Upper lobe of left lung (tissue), 4 donors: ENCODE data around the gene MRPL23.

Experiments used
- EP300 ChIP-seq, 4 donors: sonication (generic); formaldehyde crosslinking; IDR thresholded peaks; one replicate each; pipeline ENCODE4 v1.5.1; 2017; ENCODE audit warnings: antibody characterized with exemption in 4 of 4, control low read depth in 2 of 4
- POLR2A ChIP-seq, 4 donors: fragments of 450-650 bp; IDR thresholded peaks; one replicate each; pipeline ENCODE4 v1.5.1; 2016 to 2017; ENCODE audit warnings: antibody characterized with exemption in 4 of 4, mild to moderate bottlenecking in 2 of 4
- TF ChIP-seq, protein P1 (sequence below), 6 experiments: fragments of 450-650 bp in 4 of 6; fragments of 200-600 bp in 2 of 6; sonication (generic) in 2 of 6; IDR thresholded peaks; one replicate each; pipeline ENCODE4 v1.5.1; 2016 to 2019; ENCODE audit warnings: antibody characterized with exemption in 6 of 6

DNA sequence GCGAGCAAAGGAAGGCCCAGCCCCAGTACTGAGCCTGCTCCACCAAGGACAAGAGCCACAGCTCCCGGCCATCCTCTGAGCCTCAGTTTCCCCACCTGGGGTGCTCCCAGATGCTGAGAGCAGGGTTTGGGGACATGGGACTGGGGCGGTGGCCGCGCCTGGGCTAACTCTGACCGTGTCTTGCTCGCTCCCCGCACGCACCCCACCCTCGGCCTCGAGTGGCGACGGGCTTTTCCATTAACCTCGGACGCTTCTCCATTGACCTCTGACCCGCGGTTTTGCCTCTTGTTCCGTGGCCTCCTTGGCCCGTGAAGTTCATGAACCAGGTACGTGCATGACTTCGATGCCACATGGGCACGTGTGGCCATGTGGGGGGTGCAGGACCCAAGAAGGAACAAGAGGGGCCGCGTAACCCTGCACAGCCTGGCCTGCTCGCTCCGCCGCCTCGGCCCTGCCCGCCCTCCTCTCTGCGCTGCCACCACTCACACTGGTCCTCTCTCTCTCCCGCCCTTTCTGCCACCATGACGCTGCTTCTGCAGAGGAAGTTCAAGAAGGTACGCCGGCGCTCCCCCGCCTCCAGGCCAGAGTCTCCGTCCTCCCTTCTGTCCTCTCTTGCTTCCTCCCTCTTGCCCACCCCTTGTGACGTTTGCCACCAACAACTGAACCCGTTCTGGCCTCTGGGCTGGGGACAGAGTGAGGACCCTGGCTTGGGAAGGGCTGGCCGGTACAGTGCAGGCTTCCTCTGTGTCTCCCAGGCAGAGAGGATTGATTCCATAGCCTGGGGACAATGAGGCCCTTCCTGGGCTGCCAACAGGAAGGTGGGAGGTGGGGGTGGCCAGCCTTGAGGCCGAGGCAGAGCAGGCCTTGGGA lies 20.7 kb upstream of the MRPL23 start:
- TF ChIP-seq, protein P1, sequence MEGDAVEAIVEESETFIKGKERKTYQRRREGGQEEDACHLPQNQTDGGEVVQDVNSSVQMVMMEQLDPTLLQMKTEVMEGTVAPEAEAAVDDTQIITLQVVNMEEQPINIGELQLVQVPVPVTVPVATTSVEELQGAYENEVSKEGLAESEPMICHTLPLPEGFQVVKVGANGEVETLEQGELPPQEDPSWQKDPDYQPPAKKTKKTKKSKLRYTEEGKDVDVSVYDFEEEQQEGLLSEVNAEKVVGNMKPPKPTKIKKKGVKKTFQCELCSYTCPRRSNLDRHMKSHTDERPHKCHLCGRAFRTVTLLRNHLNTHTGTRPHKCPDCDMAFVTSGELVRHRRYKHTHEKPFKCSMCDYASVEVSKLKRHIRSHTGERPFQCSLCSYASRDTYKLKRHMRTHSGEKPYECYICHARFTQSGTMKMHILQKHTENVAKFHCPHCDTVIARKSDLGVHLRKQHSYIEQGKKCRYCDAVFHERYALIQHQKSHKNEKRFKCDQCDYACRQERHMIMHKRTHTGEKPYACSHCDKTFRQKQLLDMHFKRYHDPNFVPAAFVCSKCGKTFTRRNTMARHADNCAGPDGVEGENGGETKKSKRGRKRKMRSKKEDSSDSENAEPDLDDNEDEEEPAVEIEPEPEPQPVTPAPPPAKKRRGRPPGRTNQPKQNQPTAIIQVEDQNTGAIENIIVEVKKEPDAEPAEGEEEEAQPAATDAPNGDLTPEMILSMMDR (IDR thresholded peaks at IDR 0.05): no peak
- TF ChIP-seq POLR2A (IDR thresholded peaks at IDR 0.05) (no peak), EP300 (IDR thresholded peaks at IDR 0.05) (no peak)
